Fibroblast of lung (primary cell): ENCODE results near the gene MAD2L1BP.

ENCODE experiments used
- EZH2 ChIP-seq: IDR thresholded peaks from 2 replicates; pipeline ENCODE4 v1.5.1; 2012; ENCODE audit warnings: low read length, control low read depth, mild to moderate bottlenecking; ENCODE audit errors: missing control alignments
- TF ChIP-seq, protein P1 (sequence below), 2 donors: IDR thresholded peaks in 1 of 2; conservative IDR thresholded peaks in 1 of 2; 1 replicate in 1 of 2; 2 replicates in 1 of 2; pipeline ENCODE4 v1.5.1; 2011 to 2012; ENCODE audit warnings: low read length in 2 of 2, control low read depth in 1 of 2, inconsistent platforms in 1 of 2, low read depth in 1 of 2, mild to moderate bottlenecking in 1 of 2

DNA sequence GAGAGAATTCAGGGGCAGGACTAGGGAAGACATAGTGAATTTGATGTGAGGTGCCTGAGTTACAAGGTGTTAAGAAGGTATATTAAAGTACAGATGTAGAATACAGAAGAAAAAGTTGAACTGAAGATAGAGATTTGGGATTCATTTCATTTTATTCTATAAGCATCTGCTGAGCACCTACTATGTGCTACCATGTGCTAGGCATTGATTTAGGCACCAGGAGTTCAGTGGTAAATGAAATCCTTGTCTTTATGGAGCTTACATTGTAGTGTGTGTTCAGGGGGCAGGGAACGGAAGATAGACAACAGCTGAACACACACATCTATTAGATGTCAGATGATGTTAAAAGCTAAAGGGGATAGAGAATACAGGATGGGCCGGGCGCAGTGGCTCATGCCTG, 12.0 kb downstream of the MAD2L1BP start:
- TF ChIP-seq, protein P1, sequence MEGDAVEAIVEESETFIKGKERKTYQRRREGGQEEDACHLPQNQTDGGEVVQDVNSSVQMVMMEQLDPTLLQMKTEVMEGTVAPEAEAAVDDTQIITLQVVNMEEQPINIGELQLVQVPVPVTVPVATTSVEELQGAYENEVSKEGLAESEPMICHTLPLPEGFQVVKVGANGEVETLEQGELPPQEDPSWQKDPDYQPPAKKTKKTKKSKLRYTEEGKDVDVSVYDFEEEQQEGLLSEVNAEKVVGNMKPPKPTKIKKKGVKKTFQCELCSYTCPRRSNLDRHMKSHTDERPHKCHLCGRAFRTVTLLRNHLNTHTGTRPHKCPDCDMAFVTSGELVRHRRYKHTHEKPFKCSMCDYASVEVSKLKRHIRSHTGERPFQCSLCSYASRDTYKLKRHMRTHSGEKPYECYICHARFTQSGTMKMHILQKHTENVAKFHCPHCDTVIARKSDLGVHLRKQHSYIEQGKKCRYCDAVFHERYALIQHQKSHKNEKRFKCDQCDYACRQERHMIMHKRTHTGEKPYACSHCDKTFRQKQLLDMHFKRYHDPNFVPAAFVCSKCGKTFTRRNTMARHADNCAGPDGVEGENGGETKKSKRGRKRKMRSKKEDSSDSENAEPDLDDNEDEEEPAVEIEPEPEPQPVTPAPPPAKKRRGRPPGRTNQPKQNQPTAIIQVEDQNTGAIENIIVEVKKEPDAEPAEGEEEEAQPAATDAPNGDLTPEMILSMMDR (conservative IDR thresholded peaks at IDR 0.05 in 1 of 2, IDR thresholded peaks at IDR 0.05 in 1 of 2; ENCODE audit: low read depth in 1 of 2, low read length in 2 of 2) = no peak
- no peak for TF ChIP-seq EZH2
